GM18498 (cell line): Measurements from ENCODE around the gene VCAN.
A peak's percentile ranks its signal among the peaks of the same experiment; 100 is the strongest.

Experiments used
- ATAC-seq: cut with Tn5 transposase; IDR thresholded peaks from one replicate; pipeline ENCODE4 v1.9.1; 2021; ENCODE audit warnings: mild to moderate bottlenecking, moderate library complexity; ENCODE audit not compliant: unreplicated experiment

VCAN gene

DNA sequence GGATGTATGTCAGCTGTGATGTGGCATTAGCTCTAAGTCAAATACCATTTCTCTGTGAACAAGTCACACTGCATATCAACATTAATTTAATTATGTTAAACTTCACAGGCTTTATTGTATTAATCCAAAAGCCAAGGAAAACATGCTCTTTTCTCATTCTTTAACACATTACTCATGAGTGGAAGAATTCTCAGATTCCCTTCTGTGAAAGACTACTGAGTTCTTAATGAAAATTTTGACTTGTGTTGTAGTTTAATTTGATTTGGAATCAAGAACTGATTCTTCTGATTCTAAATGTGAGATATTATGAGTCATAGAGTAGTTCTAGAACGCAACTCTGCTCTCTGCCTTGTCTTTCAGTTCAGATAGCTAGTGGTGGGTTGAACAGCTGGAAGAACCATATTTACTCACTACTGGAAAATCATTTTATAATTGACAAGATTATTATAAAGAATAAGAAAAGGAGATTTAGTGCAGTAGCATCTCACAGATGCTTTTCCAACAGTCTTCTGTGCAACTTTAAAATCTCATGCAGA lies 90.6 kb downstream of the VCAN start:
- no peak for ATAC-seq

DNA sequence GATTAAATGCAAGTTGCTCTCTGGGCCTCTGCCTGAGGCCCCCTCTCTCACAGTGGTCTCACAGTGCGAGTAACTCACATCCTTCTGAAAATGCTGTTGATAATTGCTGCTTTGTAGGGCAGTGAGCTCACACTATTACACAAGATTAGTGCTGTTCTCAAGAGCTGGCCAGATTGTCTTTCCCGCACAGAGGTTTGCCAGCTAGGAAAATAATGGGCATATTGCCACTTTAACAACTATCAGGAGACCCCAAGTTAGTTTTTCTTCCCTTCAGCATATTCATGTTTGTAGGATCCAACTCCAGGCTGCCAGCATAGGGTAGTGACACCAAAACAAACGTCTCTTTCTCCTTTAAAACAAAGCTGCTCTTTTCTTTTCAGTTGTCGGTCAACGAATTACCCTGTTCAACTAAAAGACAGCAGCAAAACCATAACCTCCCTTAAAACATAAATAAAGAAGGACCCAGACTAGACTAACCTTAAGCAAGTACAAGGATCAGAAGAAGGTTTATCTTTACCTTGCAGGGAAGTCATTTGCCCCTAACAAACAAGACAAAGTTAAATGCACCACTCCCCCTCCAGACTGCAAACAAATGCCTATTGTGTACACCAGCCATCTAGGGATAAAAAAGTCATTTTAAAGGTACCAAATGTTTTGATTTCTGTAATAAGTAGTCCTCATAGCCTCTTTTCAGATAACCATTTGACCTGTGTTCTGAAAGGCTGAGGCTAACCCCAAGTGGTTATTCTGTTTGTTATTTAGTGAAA lies 91.4 kb downstream of the VCAN start:
- no peak for ATAC-seq

DNA sequence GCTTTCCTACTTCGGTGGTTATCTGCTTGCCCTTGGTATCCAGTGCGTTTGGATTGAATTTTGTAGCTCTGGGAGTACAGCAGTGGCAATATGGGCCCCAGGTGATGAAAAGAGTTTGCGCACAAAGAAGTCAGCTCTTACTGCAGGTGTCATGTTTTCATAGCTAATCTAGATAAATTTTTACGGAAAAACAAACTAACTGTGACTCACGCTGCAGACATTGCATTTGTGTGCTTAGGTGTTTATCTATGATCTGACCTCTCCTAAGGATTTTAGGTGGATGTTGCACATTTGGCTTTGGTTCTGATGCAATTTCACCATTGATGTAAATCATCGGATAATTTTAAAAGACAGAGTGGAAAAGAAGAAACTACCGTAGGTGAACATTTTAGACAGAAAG lies 92.1 kb downstream of the VCAN start:
- ATAC-seq: no peak

DNA sequence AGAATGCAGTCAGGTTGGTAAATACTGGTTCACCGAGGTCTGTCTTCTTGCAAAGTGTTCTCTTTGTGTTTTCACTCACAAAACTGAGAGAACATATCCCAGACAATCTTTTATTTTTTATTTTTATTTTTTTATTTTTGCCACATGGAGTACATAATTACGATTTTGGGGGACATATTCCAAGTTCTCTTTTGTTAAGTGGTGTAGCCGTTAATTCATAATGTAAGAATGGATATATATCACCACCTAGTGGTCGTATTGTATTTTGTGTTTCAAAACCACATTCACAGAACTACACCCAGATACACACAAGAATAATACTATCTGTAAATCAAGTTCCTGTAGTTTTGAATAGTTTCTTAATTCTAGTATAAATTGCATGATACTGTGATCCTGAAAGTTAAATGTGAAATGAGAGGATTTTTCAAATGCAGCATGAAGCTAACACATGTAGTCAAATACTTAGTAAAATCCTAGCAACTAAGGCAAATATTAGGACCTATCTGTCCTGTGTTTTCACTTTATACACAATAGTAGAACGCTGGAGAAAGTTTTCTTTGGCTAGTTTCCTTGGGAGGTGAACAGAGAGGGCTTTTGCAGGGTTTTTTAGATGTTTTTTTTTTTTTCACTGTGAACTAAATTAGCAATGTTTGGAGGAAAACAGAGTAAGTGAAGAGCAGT lies 92.7 kb downstream of the VCAN start:
- ATAC-seq: no peak

DNA sequence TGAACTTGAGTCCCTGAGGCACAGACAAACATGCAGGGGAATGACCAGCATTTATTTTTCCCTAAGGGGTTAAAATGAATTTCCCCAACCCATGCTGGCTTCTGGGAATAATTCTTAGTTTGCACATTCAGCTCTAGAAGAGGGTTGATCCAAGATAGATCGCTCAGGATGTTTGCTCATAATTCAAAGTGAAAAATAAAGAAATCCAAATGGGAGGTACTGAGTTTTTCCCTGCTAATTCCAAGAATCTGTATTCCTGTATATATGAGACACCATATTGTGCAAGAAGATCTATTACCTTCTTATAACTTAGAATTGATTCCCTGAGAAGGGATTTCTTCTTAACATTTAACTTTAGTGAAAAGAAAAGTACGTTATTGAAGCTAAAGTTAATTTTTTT lies 96.2 kb downstream of the VCAN start:
- ATAC-seq: no peak

DNA sequence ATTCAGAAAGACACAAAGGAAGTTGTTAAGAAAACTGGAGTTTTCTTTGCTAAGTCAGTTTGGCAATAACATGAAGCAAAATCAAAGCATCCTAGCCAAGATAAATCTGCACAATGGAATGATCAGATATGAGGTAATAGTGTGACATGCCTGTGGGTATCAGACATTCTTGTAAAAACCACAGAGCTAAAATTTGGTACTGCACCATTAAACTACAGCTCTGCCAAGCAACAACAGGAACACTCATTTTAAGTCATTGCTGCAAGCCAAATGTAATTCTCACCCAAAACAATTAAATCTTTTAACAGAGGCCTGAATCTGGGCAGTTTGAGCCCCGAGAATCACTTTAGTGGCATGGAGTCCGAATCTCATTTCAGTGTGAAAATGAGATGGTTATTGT lies 96.6 kb downstream of the VCAN start:
- ATAC-seq: no peak

DNA sequence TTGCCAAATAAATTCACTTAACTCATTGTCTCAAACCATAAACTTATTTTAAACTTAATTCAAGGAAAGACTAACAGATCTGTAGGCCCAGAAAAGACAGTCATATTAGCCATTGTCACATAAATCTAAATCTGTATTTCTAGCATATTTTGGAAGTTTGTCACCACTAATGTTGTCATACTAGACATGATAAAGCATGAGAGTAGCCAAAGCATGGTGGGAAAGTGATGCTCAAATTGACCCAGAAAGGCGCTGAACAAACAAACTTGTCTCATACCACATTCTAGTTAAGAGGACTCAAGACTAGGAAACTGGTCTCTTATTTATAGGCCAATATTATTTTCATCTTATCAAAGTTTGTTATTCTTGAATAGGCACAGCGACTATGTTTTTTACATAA lies 99.4 kb downstream of the VCAN start:
- no peak for ATAC-seq

DNA sequence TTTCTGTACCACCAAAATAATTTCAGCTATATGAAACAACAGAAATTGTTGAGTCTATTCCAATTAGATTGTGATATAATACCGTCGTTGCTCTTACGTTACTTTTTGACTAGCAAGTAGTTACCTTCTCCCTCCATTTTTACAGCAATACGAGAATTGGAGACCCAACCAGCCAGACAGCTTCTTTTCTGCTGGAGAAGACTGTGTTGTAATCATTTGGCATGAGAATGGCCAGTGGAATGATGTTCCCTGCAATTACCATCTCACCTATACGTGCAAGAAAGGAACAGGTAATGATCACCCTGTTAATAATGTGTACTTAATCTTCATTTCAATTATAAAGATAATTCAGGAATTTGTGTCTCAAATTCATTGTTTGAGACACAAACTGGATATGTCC lies 100.7 kb downstream of the VCAN start:
- no peak for ATAC-seq

DNA sequence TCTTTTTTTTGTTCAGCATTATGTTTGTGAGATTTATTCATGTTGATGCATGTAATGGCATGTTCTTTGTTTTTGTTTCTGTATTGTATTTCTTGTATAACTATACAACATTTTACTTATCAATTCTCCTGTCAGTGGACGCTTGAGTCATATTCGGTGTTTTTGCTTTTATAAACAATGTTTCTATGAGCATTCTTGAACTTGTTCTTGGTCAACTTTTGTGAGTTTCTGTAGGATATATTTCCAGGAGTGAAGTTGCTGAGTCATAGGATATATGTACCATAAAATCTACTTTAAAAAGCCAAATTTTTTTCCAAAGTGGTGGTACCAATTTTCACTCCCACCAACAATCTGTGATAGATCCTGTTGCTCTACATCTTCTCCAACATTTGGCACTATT lies 104.8 kb downstream of the VCAN start:
- ATAC-seq: no peak

DNA sequence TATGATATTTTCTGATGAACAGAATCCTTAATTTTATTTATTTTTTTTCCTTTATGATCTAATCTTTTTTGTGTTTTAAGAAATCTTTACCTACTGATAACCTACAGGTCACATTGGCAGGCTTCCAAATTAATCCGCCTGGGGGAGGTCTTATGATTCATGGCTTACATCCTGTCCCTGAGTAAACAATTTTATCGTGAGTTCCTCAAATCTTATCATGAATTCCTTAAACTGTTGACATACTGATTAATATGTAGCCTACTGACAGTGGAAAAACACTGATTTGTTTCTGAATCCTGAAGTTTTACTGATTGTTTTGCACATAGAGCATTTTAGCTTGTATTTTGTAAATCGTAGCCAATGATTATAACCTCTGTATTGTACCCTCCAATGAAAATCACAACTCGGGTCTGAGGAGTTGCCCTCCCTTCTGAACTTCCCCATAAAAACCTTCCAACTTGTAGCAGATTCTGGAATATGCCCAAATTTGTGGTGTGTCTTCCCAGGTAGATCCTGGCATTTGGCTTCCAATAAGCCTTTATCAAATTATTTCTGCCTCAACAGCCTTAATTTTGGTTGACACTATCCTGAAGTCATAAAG lies 105.6 kb downstream of the VCAN start:
- ATAC-seq: no peak

DNA sequence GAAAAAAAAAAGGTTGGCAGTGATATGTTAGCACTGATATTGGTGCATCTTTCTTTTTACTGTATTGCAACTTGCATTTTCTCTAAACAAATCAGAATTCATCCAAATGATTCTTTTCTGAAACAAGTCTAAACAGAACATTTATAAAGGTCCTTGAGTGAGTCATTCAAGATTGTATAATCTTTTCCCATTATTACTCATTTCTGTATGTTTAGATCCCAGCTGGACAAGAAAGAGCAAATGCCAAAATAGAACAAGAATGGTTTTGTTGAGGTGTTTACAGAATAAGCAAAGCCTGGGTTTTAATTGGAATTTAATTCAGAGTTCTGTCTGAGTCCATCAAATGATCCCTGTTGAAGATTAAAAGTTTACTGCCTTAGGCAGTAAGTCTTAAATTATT lies 112.3 kb downstream of the VCAN start:
- no peak for ATAC-seq

DNA sequence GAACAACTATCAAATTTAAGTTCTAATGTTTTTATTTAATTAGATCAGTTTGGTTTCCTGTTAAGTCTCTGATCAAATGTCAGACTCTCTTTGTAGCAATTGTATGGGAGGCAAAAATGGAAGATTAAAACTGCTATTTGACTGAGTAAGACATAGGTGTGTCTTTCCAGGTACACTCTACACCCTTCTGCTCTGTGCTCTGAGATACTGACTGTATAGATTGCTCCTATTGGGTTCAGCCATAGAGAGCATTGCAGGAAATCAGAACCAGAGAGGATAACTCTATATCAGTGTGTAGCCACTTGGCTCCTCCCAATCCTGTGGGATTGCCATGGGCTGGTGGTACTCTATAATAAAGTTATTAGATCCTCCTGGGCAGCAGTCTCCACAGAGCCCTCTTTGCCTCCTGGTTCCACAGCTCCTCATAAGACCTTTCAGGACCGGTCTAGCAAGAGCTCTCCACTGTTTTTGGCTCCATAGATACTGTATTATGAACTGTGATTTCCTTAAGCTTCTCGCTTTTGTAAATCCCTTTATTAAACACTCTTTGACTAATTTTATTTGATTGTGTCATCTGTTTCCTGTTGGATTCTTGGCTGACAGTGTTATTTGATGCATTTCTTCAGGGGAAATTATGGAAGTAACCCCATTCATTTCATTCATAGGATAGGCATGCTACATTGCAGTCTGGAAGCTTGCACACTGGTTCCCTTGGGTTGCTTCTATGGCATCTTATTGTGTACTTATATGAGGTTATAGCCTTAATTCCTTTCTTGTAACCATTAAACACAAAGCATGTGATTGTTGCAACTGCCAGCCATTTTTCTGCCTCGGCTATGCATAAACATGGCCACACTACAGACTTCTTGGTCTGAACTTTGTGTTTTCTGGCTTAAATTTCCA lies 115.6 kb downstream of the VCAN start:
- ATAC-seq: no peak

DNA sequence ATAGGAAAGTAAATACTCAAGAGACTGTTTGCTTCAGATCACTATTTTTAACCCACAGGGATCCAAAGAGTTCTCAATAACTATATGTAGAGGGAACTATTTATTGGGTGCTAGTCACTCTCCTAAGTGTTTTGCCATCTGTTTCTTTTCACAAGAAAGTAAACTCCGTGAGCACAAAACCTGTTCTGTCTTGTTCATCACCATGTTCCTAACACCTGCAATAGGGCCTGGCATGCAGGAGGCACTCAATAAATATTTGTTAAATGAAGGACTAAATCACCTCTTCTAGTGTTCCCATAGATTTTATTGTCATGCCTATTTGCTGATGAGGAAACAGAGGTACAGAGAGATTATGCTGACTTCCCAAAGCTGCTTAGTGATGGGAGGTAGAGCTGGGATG lies 118.2 kb downstream of the VCAN start:
- ATAC-seq: no peak

DNA sequence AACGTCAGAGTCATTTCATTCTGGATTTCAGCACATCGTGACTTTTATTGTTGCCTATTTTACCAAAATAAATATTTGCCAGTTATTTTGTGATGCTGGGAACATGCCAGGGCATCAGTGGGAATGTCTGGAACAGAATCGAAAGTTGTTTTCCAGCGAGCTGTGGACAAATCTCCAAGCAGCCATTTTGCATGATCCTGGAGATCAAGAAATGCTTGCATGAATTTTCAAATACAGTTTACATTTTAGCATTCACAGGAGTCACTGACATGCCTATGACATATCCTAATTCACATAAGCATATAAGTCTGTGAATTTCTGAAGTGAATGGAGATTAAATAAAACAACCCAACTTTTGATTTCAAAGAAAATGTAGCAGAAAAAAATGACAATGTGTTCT lies 119.4 kb downstream of the VCAN start:
- no peak for ATAC-seq

DNA sequence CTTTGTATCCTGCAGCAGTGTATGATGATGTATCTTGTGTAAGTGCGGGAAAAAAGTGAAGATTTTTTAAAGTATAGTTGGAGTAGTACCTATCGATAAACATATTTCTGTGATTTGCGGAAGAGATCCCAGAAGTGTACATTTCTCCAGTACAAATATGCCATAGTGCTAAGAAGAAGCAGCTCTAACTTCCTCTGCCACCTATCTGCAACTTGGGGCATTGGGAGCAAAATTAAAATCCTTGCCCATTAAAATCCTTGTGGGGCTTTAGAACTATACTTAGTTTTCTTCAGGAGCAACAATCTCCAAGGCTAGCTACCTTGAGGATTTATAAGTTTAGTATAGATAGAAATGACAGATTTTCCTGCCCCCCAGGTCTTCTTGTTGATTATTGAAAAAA lies 123.7 kb downstream of the VCAN start:
- no peak for ATAC-seq

DNA sequence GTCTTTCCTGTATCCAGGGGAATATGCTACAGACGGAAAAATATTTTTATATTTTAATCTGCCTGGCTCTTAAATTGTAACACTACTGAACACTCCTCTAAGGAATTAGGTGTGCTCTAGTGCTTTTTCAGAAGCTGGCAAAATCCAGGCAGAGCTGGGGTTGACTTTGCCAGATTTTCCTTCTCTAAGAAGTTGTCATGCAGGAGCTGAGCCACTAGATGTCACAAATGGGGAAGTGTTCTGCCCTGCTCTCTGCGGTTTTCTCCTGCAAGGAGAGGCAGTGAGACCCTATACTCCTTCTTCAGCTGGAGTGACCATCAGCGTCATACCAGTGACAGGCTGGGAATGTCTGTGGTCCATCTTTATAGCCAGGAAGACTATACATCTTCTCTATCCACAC lies 136.6 kb downstream of the VCAN start:
- peak; percentile 56 for ATAC-seq

DNA sequence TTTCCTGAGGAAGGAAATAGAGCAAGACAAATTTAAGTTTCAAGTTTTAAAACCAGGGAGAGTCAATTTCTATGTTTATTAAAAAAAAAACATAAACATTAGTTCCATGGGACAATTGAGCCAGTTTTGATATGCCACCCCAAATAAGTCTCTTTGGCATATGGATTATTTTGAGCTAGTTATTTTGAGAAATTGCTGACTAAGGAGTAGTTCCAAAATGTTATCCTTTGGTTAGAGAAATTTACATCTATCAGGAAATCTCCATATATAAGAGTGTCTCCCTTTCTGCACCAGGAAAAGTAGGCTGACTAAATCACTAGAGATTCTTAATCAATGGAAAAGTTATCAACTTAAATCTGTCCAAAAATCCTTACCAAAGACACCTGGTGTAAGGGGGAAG lies 143.3 kb downstream of the VCAN start:
- no peak for ATAC-seq

DNA sequence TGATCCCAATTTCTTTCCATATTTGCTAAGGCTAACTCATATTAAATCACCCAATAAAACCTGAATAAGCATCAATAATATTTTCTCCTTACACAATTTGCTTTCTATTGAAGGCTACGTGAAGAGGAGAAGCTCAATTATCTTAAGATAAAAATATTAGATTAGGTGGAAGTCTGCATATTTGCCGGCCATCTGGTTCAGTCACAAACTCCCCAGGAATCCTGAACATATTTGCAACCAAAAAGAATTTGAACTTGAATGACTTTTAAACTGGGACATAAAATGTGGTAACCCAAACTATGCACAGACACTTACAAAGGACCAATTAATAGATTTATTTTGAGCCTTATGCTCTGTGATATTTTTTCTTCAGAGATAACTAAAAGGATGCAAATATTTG lies 156.8 kb downstream of the VCAN start:
- ATAC-seq: no peak
